Endothelial cell of umbilical vein (primary cell): ENCODE data around the gene RELN. TPM values are rescaled to one million over a fixed set of nuclear protein-coding genes. Genes with fewer than 3 reads are reported as not detected.

ENCODE experiments used
- BruUV-seq: library from RNA; stranded (reverse); fragments of 400-500 nt; replicated peaks from 2 replicates; lab custom pipeline; 2021; lab: Mats Ljungman, UMichigan
- CTCF ChIA-PET: fragments of 300-600, 350-600 bp; sonication (Branson Sonifier 250); formaldehyde crosslinking; loops from one replicate; lab custom pipeline; 2021; ENCODE audit warnings: antibody characterized with exemption, inconsistent platforms; lab: Charles Lee
- POLR2A ChIA-PET: fragments of 300-600, 350-600 bp; sonication (Branson Sonifier 250); formaldehyde crosslinking; loops from one replicate; lab custom pipeline; 2021; ENCODE audit warnings: antibody characterized with exemption, inconsistent platforms; lab: Charles Lee
- DNase-seq: peaks from one replicate; pipeline ENCODE4 v3.0.0-alpha.2; 2011; ENCODE audit warnings: low read depth, low spot score
- FAIRE-seq: peaks from 2 replicates; lab custom pipeline; 2011; peaks lifted over from hg19 to GRCh38; lab: Jason Lieb, UNC
- H2AFZ ChIP-seq: 2 replicates; pipeline ENCODE4 v1.6.0; 2012; ENCODE audit warnings: low read depth, low read length, control low read depth, inconsistent platforms
- H3K27ac ChIP-seq: 2 replicates; pipeline ENCODE4 v1.5.1; 2011; ENCODE audit warnings: low read depth, mild to moderate bottlenecking, control low read depth, low read length, moderate library complexity; ENCODE audit not compliant: insufficient read depth
- H3K27me3 ChIP-seq, 2 experiments: 2 replicates each; pipeline versions ENCODE4 v1.6.0 to v1.6.1; 2011; ENCODE audit warnings: low read length in 2 of 2, mixed read lengths in 1 of 2; ENCODE audit not compliant: control insufficient read depth in 2 of 2, insufficient read depth in 2 of 2
- H3K36me3 ChIP-seq, 2 experiments: 2 replicates in 1 of 2; 3 replicates in 1 of 2; pipeline ENCODE4 v1.5.1; 2011; ENCODE audit warnings: low read length in 2 of 2, mild to moderate bottlenecking in 1 of 2, moderate library complexity in 1 of 2; ENCODE audit not compliant: control insufficient read depth in 2 of 2, insufficient read depth in 2 of 2; ENCODE audit errors: extremely low read depth in 1 of 2
- H3K4me1 ChIP-seq: 3 replicates; pipeline ENCODE4 v1.5.1; 2011; ENCODE audit warnings: mild to moderate bottlenecking, low read length; ENCODE audit not compliant: control insufficient read depth, insufficient read depth; ENCODE audit errors: extremely low read depth
- H3K4me2 ChIP-seq: 2 replicates; pipeline ENCODE4 v1.6.1; 2011; ENCODE audit warnings: low read length, control low read depth, mixed read lengths; ENCODE audit not compliant: insufficient read depth
- H3K4me3 ChIP-seq, 3 experiments: fragments of 200-600 bp in 1 of 3; sonication (generic), shearing (Covaris generic) in 1 of 3; replicated peaks in 1 of 3; 2 replicates each; pipeline ENCODE4 v1.5.1; 2011 to 2016; ENCODE audit warnings: control low read depth in 3 of 3, low read length in 3 of 3, mild to moderate bottlenecking in 2 of 3, inconsistent platforms in 1 of 3, low read depth in 1 of 3, moderate library complexity in 1 of 3; ENCODE audit not compliant: insufficient read depth in 1 of 3
- H3K79me2 ChIP-seq: 2 replicates; pipeline ENCODE4 v1.6.0; 2012; ENCODE audit warnings: low read length, inconsistent platforms; ENCODE audit not compliant: control insufficient read depth, insufficient read depth
- H3K9ac ChIP-seq: replicated peaks from 2 replicates; pipeline ENCODE3; 2011; ENCODE audit warnings: low read length, control low read depth; ENCODE audit not compliant: insufficient read depth; ENCODE audit errors: extremely low read depth
- H3K9me1 ChIP-seq: replicated peaks from 3 replicates; pipeline ENCODE4 v1.6.0; 2011; ENCODE audit warnings: mild to moderate bottlenecking, low read length; ENCODE audit not compliant: control insufficient read depth, insufficient read depth; ENCODE audit errors: extremely low read depth
- H3K9me3 ChIP-seq: replicated peaks from 2 replicates; pipeline ENCODE4 v1.5.1; 2012; ENCODE audit warnings: low read length, inconsistent platforms; ENCODE audit not compliant: control insufficient read depth, insufficient read depth
- H4K20me1 ChIP-seq: replicated peaks from 2 replicates; pipeline ENCODE3; 2011; ENCODE audit warnings: mild to moderate bottlenecking, low read length; ENCODE audit not compliant: control insufficient read depth, insufficient read depth; ENCODE audit errors: extremely low read depth
- EZH2 ChIP-seq: IDR thresholded peaks from 2 replicates; pipeline ENCODE4 v1.6.1; 2012; ENCODE audit warnings: borderline replicate concordance, low read depth, mild to moderate bottlenecking, moderate library complexity, low read length, inconsistent platforms; ENCODE audit not compliant: severe bottlenecking
- FOS ChIP-seq: IDR thresholded peaks from 2 replicates; pipeline ENCODE4 v1.6.1; 2011; ENCODE audit warnings: mild to moderate bottlenecking, low read length, moderate library complexity, borderline replicate concordance; ENCODE audit not compliant: insufficient read depth
- GATA2 ChIP-seq: IDR thresholded peaks from 2 replicates; pipeline ENCODE4 v1.7.0; 2011; ENCODE audit warnings: low read depth, mild to moderate bottlenecking, moderate library complexity, mixed read lengths, low read length; ENCODE audit not compliant: insufficient read length, insufficient read depth
- JUN ChIP-seq: IDR thresholded peaks from 2 replicates; pipeline ENCODE4 v1.6.1; 2011; ENCODE audit warnings: borderline replicate concordance, low read depth; ENCODE audit not compliant: insufficient read length, insufficient read depth
- MAX ChIP-seq: IDR thresholded peaks from 2 replicates; pipeline ENCODE4 v1.6.1; 2011; ENCODE audit not compliant: insufficient read depth, insufficient read length
- MYC ChIP-seq: IDR thresholded peaks from one replicate; pipeline ENCODE4 v1.6.1; 2011; ENCODE audit warnings: mild to moderate bottlenecking, low read depth, low read length
- POLR2A ChIP-seq: IDR thresholded peaks from 2 replicates; pipeline ENCODE4 v1.6.1; 2012; ENCODE audit warnings: low read depth, mild to moderate bottlenecking, control low read depth, low read length
- POLR2AphosphoS5 ChIP-seq: IDR thresholded peaks from 2 replicates; pipeline ENCODE4 v1.6.1; 2012; ENCODE audit warnings: low read depth, mild to moderate bottlenecking, control low read depth, low read length, moderate library complexity; ENCODE audit not compliant: insufficient read depth
- dilution Hi-C: fragments of 300-500 bp; cut with MboI; formaldehyde crosslinking; loops from one replicate; pipeline ENCODE4 v1.15.0; 2019; ENCODE audit warnings: low sequenced_read_pairs; ENCODE audit not compliant: extremely low pct_ligation_motif_present
- intact Hi-C: fragments of 100-400 bp; cut with micrococcal nuclease; formaldehyde crosslinking; loops from one replicate; pipeline ENCODE4 v1.10.0; 2022
- polyA plus RNA-seq, 4 experiments: library from polyadenylated mRNA; depleted of rRNA in 3 of 4; stranded (reverse) in 3 of 4; unstranded in 1 of 4; fragments of >200 nt; gene quantifications; 2 replicates each; pipeline versions ENCODE4 v1.2.1 to v1.2.3, GENCODE V29; 2011 to 2012; ENCODE audit warnings: missing spikeins in 1 of 4
- total RNA-seq: library from RNA; stranded (reverse); gene quantifications from 2 replicates; pipeline ENCODE4 v1.2.3, GENCODE V29; 2021
- TF ChIP-seq, protein P1 (sequence below), 2 donors: IDR thresholded peaks; 1 replicate in 1 of 2; 2 replicates in 1 of 2; pipeline ENCODE4 v1.5.1; 2011; ENCODE audit warnings: low read length in 2 of 2, mild to moderate bottlenecking in 2 of 2, moderate library complexity in 2 of 2, control low read depth in 1 of 2, inconsistent platforms in 1 of 2, low read depth in 1 of 2; ENCODE audit not compliant: insufficient read depth in 1 of 2; ENCODE audit errors: extremely low read depth in 1 of 2

Gene RELN
- total and polyA plus RNA-seq, 2 donors (not counting 3 experiments of a cell fraction or from before 2014, with no cell fraction given), result 0.15 to 0.22 TPM

- intact Hi-C loops, result no loop called here
- H4K20me1 ChIP-seq, result no peaks in the 10 kb centered on the region
- no peak overlapping the region for H3K9ac ChIP-seq
- H3K9me1 ChIP-seq, result no peaks in the 10 kb centered on the region
- TF ChIP-seq MYC, result no peak
- TF ChIP-seq FOS, result no peak
- TF ChIP-seq JUN, result no peak
- TF ChIP-seq POLR2A, result no peak
- TF ChIP-seq POLR2AphosphoS5, result no peak
- TF ChIP-seq MAX, result no peak
- TF ChIP-seq, protein P1, sequence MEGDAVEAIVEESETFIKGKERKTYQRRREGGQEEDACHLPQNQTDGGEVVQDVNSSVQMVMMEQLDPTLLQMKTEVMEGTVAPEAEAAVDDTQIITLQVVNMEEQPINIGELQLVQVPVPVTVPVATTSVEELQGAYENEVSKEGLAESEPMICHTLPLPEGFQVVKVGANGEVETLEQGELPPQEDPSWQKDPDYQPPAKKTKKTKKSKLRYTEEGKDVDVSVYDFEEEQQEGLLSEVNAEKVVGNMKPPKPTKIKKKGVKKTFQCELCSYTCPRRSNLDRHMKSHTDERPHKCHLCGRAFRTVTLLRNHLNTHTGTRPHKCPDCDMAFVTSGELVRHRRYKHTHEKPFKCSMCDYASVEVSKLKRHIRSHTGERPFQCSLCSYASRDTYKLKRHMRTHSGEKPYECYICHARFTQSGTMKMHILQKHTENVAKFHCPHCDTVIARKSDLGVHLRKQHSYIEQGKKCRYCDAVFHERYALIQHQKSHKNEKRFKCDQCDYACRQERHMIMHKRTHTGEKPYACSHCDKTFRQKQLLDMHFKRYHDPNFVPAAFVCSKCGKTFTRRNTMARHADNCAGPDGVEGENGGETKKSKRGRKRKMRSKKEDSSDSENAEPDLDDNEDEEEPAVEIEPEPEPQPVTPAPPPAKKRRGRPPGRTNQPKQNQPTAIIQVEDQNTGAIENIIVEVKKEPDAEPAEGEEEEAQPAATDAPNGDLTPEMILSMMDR (IDR thresholded peaks at IDR 0.05; ENCODE audit: extremely low read depth in 1 of 2, insufficient read depth in 1 of 2, low read depth in 1 of 2, low read length in 2 of 2), result no peak
- TF ChIP-seq EZH2, result no peak
- no peak for TF ChIP-seq GATA2
- H3K36me3 ChIP-seq, result no peaks in the 10 kb centered on the region
- no peaks in the 10 kb centered on the region for H3K79me2 ChIP-seq
- no peak for DNase-seq
- ChIA-PET POLR2A (no interaction called here), CTCF (interaction anchor here (1.7 kb wide), 1 partner anchor 10 kb away, joined by 6 read pairs; no protein-coding TSS in a partner anchor)
- H2AFZ ChIP-seq, result no peak overlapping the region
- dilution Hi-C loops, result no loop called here
- no TSS peak for BruUV-seq
- no peaks in the 10 kb centered on the region for H3K4me1 ChIP-seq
- H3K4me3 ChIP-seq, result no peak overlapping the region
- H3K9me3 ChIP-seq, result no peaks in the 10 kb centered on the region
- peaks cover 5 to 26% of the 10 kb centered on the region in 2 experiments for H3K27me3 ChIP-seq
- H3K4me2 ChIP-seq, result no peak overlapping the region
- FAIRE-seq, result no peak
- no peak overlapping the region for H3K27ac ChIP-seq
These were observed 551.8 kb downstream of the RELN start for GRCh38 chr7:103437623-103438022.
